Neural cell (in vitro differentiated cells): ENCODE results near the gene XPO4. TPM values are rescaled to one million over a fixed set of nuclear protein-coding genes. Genes with fewer than 3 reads are reported as not detected.

ENCODE experiments used
- H2AFZ ChIP-seq: fragments of 200-600, 300-800 bp; sonication (generic), shearing (Covaris generic); 2 replicates; pipeline ENCODE4 v1.6.0; 2014; ENCODE audit warnings: low read depth, mild to moderate bottlenecking, antibody characterized with exemption, low read length, moderate library complexity
- H3F3A ChIP-seq: fragments of 200-600 bp; shearing (Covaris generic); 2 replicates; pipeline ENCODE4 v1.6.1; 2016; ENCODE audit warnings: mild to moderate bottlenecking, moderate library complexity, mixed read lengths, antibody characterized with exemption, low read length; ENCODE audit not compliant: insufficient read depth, poor library complexity, severe bottlenecking
- H3K27ac ChIP-seq: fragments of 200-600, 300-800 bp; sonication (generic), shearing (Covaris generic); 2 replicates; pipeline ENCODE4 v1.5.1; 2014; ENCODE audit warnings: mild to moderate bottlenecking, low read length, moderate library complexity
- H3K27me3 ChIP-seq: fragments of 300-800, 200-600 bp; sonication (generic), shearing (Covaris generic); 2 replicates; pipeline ENCODE4 v1.6.0; 2014; ENCODE audit warnings: mild to moderate bottlenecking, low read depth, low read length, moderate library complexity; ENCODE audit not compliant: insufficient read depth
- H3K36me3 ChIP-seq: fragments of 300-800, 200-600 bp; sonication (generic), shearing (Covaris generic); 2 replicates; pipeline ENCODE4 v1.5.1; 2014; ENCODE audit warnings: mild to moderate bottlenecking, antibody characterized with exemption, low read length, moderate library complexity; ENCODE audit not compliant: insufficient read depth
- H3K4me2 ChIP-seq: fragments of 300-800, 200-600 bp; sonication (generic), shearing (Covaris generic); 2 replicates; pipeline ENCODE4 v1.6.0; 2014; ENCODE audit warnings: mild to moderate bottlenecking, low read length
- H3K4me3 ChIP-seq: fragments of 300-800, 200-600 bp; sonication (generic), shearing (Covaris generic); 2 replicates; pipeline ENCODE4 v1.5.1; 2014; ENCODE audit warnings: mild to moderate bottlenecking, low read length, moderate library complexity
- H3K79me2 ChIP-seq: fragments of 200-600 bp; shearing (Covaris generic); replicated peaks from 2 replicates; pipeline ENCODE4 v1.6.0; 2014; ENCODE audit warnings: mild to moderate bottlenecking, low read length, moderate library complexity; ENCODE audit not compliant: insufficient read depth
- H3K9ac ChIP-seq: fragments of 300-800, 200-600 bp; sonication (generic), shearing (Covaris generic); 2 replicates; pipeline ENCODE4 v1.6.1; 2016; ENCODE audit warnings: mild to moderate bottlenecking, low read length, mixed read lengths
- H3K9me2 ChIP-seq: fragments of 200-600 bp; shearing (Covaris generic); 2 replicates; pipeline ENCODE4 v1.6.1; 2016; ENCODE audit warnings: mild to moderate bottlenecking, low read length, mixed read lengths; ENCODE audit not compliant: insufficient read depth
- H3K9me3 ChIP-seq: fragments of 200-600, 300-800 bp; sonication (generic), shearing (Covaris generic); 2 replicates; pipeline ENCODE4 v1.6.1; 2016; ENCODE audit warnings: mild to moderate bottlenecking, mixed run types, low read length, moderate library complexity, mixed read lengths
- H4K20me1 ChIP-seq: fragments of 200-600 bp; shearing (Covaris generic); 2 replicates; pipeline ENCODE4 v1.6.1; 2016; ENCODE audit warnings: mild to moderate bottlenecking, mixed run types; ENCODE audit not compliant: insufficient read depth
- EP300 ChIP-seq: fragments of 450-650 bp; conservative IDR thresholded peaks from 2 replicates; pipeline ENCODE4 v1.6.1; 2014; ENCODE audit warnings: antibody characterized with exemption, mild to moderate bottlenecking, moderate library complexity; ENCODE audit not compliant: poor library complexity, severe bottlenecking
- EZH2 ChIP-seq: fragments of 200-600, 300-800 bp; shearing (Covaris generic), sonication (generic); IDR thresholded peaks from 2 replicates; pipeline ENCODE4 v1.6.1; 2014; ENCODE audit warnings: antibody characterized with exemption, low read length, borderline replicate concordance, mild to moderate bottlenecking; ENCODE audit not compliant: insufficient read depth, poor library complexity, severe bottlenecking
- MXI1 ChIP-seq: fragments of 450-650 bp; conservative IDR thresholded peaks from 2 replicates; pipeline ENCODE4 v1.6.1; 2014; ENCODE audit warnings: antibody characterized with exemption, mild to moderate bottlenecking; ENCODE audit not compliant: poor library complexity, severe bottlenecking
- POLR2AphosphoS5 ChIP-seq: IDR thresholded peaks from 2 replicates; pipeline ENCODE4 v1.6.1; 2012
- RAD21 ChIP-seq: fragments of 450-650 bp; conservative IDR thresholded peaks from 2 replicates; pipeline ENCODE4 v1.6.1; 2014; ENCODE audit warnings: antibody characterized with exemption, mild to moderate bottlenecking, moderate library complexity
- SMC3 ChIP-seq: fragments of 450-650 bp; conservative IDR thresholded peaks from 2 replicates; pipeline ENCODE4 v1.6.1; 2014; ENCODE audit warnings: antibody characterized with exemption, mild to moderate bottlenecking, moderate library complexity; ENCODE audit not compliant: poor library complexity
- TAF1 ChIP-seq: IDR thresholded peaks from 2 replicates; pipeline ENCODE4 v1.6.1; 2012; ENCODE audit warnings: low read depth
- polyA plus RNA-seq: library from polyadenylated mRNA; depleted of rRNA; stranded (reverse); fragments of >200 nt; gene quantifications from 2 replicates; pipeline ENCODE4 v1.2.3, GENCODE V29; 2014
- TF ChIP-seq, protein P1 (sequence below): fragments of 450-650 bp; IDR thresholded peaks from 2 replicates; pipeline ENCODE4 v1.5.1; 2014; ENCODE audit warnings: antibody characterized with exemption, mild to moderate bottlenecking, moderate library complexity; ENCODE audit not compliant: poor library complexity, severe bottlenecking
- TF ChIP-seq, protein P2 (sequence below): IDR thresholded peaks from 2 replicates; pipeline ENCODE4 v1.6.1; 2012; ENCODE audit warnings: borderline replicate concordance

Gene XPO4
- polyA plus RNA-seq, 1 donor from 2014 or later = 13.0 TPM

- Histone ChIP-seq H3K9me3 (no peaks in the 10 kb centered on the region), H3K36me3 (no peaks in the 10 kb centered on the region), H3K27me3 (no peaks in the 10 kb centered on the region), H4K20me1 (no peaks in the 10 kb centered on the region), H2AFZ (no peak overlapping the region), H3K4me3 (no peak overlapping the region), H3F3A (no peaks in the 10 kb centered on the region), H3K27ac (no peak overlapping the region), H3K4me2 (no peak overlapping the region), H3K9ac (no peak overlapping the region), H3K79me2 (peaks cover 3% of the 10 kb centered on the region), H3K9me2 (no peaks in the 10 kb centered on the region)
- no peak for TF ChIP-seq RAD21
- TF ChIP-seq, protein P1, sequence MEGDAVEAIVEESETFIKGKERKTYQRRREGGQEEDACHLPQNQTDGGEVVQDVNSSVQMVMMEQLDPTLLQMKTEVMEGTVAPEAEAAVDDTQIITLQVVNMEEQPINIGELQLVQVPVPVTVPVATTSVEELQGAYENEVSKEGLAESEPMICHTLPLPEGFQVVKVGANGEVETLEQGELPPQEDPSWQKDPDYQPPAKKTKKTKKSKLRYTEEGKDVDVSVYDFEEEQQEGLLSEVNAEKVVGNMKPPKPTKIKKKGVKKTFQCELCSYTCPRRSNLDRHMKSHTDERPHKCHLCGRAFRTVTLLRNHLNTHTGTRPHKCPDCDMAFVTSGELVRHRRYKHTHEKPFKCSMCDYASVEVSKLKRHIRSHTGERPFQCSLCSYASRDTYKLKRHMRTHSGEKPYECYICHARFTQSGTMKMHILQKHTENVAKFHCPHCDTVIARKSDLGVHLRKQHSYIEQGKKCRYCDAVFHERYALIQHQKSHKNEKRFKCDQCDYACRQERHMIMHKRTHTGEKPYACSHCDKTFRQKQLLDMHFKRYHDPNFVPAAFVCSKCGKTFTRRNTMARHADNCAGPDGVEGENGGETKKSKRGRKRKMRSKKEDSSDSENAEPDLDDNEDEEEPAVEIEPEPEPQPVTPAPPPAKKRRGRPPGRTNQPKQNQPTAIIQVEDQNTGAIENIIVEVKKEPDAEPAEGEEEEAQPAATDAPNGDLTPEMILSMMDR = no peak
- TF ChIP-seq EZH2 = no peak
- TF ChIP-seq SMC3 = no peak
- TF ChIP-seq POLR2AphosphoS5 = no peak
- no peak for TF ChIP-seq EP300
- no peak for TF ChIP-seq TAF1
- no peak for TF ChIP-seq MXI1
- TF ChIP-seq, protein P2, sequence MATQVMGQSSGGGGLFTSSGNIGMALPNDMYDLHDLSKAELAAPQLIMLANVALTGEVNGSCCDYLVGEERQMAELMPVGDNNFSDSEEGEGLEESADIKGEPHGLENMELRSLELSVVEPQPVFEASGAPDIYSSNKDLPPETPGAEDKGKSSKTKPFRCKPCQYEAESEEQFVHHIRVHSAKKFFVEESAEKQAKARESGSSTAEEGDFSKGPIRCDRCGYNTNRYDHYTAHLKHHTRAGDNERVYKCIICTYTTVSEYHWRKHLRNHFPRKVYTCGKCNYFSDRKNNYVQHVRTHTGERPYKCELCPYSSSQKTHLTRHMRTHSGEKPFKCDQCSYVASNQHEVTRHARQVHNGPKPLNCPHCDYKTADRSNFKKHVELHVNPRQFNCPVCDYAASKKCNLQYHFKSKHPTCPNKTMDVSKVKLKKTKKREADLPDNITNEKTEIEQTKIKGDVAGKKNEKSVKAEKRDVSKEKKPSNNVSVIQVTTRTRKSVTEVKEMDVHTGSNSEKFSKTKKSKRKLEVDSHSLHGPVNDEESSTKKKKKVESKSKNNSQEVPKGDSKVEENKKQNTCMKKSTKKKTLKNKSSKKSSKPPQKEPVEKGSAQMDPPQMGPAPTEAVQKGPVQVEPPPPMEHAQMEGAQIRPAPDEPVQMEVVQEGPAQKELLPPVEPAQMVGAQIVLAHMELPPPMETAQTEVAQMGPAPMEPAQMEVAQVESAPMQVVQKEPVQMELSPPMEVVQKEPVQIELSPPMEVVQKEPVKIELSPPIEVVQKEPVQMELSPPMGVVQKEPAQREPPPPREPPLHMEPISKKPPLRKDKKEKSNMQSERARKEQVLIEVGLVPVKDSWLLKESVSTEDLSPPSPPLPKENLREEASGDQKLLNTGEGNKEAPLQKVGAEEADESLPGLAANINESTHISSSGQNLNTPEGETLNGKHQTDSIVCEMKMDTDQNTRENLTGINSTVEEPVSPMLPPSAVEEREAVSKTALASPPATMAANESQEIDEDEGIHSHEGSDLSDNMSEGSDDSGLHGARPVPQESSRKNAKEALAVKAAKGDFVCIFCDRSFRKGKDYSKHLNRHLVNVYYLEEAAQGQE = no peak
Measured at GRCh38 chr13:20860844-20861243, 41.7 kb downstream of the XPO4 start.

- Histone ChIP-seq H3K27ac (no peak overlapping the region), H4K20me1 (no peaks in the 10 kb centered on the region)
- TF ChIP-seq POLR2AphosphoS5 = no peak
Measured at GRCh38 chr13:20856650-20857049, 45.9 kb downstream of the XPO4 start.

More at GRCh38 chr13:20856650-20857049, 45.9 kb downstream of the XPO4 start:
- H3K36me3 ChIP-seq = no peaks in the 10 kb centered on the region
- no peak overlapping the region for H3K4me3 ChIP-seq
- H3K27me3 ChIP-seq = no peaks in the 10 kb centered on the region
- H3F3A ChIP-seq = no peaks in the 10 kb centered on the region
- H3K9ac ChIP-seq = no peak overlapping the region
- no peaks in the 10 kb centered on the region for H3K9me2 ChIP-seq
- no peak overlapping the region for H3K4me2 ChIP-seq
- no peaks in the 10 kb centered on the region for H3K79me2 ChIP-seq
- no peaks in the 10 kb centered on the region for H3K9me3 ChIP-seq
- no peak overlapping the region for H2AFZ ChIP-seq
